Spleen (tissue), 7 donors: ENCODE measurements around the gene TECPR1.
A peak's percentile ranks its signal among the peaks of the same experiment; 100 is the strongest.

Experiments
- POLR2A ChIP-seq, 3 donors: fragments of 450-650 bp; IDR thresholded peaks; one replicate each; pipeline ENCODE4 v1.5.1; 2017; ENCODE audit warnings: antibody characterized with exemption in 3 of 3, mild to moderate bottlenecking in 1 of 3
- POLR2AphosphoS5 ChIP-seq, 3 donors: sonication (generic); formaldehyde crosslinking; IDR thresholded peaks; one replicate each; pipeline ENCODE4 v1.5.1; 2017; ENCODE audit warnings: antibody characterized with exemption in 3 of 3
- TF ChIP-seq, protein P1 (sequence below), 11 experiments: fragments of 200-600 bp in 7 of 11; fragments of 450-650 bp in 4 of 11; sonication (generic) in 4 of 11; IDR thresholded peaks in 8 of 11; conservative IDR thresholded peaks in 3 of 11; 1 replicate in 7 of 11; 2 replicates in 4 of 11; pipeline versions ENCODE4 v1.4.0 to v1.8.0; 2016 to 2021; ENCODE audit warnings: antibody characterized with exemption in 11 of 11, inconsistent platforms in 4 of 11, mild to moderate bottlenecking in 1 of 11
- donor health status: DM: no; HTN: no; CAD: no; lungs with moderate emphysema.
- donor health status: DM: no; HTN: no; CAD: no.
- donor health status: DM: no; HTN: no; CAD: no.

DNA sequence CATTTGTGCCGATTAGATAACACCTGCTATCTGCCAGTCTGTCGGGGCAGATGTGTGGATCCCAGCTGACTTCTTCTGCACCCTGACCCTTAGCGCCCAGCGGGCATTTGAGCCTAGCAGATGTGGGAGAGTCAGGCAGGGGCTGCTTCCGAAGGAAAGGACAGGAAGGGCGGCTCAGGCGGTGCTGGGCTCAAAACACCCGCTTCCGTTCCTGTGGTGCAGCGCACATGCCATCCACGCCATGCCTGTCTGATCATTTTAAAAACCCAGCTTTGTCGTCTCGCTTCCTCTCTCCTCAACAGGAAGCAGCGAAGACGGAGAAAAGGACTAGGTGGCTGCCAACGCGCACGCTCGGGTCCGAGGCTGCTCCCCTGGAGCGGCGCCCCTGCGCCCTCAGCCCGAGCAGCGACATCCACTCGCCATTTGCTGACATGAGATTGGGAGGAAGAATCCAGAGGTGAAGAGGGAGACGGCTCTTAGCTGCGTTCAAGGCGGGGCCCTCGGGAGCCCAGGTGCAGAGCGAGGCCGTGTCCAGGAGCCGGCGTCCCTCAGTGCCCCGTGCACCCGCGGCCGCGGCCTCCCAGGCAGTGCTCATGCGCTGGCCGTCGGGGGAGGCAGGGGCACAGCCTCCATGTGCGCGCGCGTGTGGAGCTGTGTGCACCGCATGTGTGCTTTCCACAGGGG lies 46.7 kb downstream of the TECPR1 start:
- TF ChIP-seq, protein P1, sequence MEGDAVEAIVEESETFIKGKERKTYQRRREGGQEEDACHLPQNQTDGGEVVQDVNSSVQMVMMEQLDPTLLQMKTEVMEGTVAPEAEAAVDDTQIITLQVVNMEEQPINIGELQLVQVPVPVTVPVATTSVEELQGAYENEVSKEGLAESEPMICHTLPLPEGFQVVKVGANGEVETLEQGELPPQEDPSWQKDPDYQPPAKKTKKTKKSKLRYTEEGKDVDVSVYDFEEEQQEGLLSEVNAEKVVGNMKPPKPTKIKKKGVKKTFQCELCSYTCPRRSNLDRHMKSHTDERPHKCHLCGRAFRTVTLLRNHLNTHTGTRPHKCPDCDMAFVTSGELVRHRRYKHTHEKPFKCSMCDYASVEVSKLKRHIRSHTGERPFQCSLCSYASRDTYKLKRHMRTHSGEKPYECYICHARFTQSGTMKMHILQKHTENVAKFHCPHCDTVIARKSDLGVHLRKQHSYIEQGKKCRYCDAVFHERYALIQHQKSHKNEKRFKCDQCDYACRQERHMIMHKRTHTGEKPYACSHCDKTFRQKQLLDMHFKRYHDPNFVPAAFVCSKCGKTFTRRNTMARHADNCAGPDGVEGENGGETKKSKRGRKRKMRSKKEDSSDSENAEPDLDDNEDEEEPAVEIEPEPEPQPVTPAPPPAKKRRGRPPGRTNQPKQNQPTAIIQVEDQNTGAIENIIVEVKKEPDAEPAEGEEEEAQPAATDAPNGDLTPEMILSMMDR (IDR thresholded peaks at IDR 0.05 in 8 of 11, conservative IDR thresholded peaks at IDR 0.05 in 3 of 11): no peak
- TF ChIP-seq POLR2AphosphoS5 (IDR thresholded peaks at IDR 0.05) (peak in 1 of 3 donors; percentile 35), POLR2A (IDR thresholded peaks at IDR 0.05) (no peak)
